Ovary (tissue), 9 donors: ENCODE measurements around the gene RPLP2. TPM values are rescaled to one million over a fixed set of nuclear protein-coding genes. Genes with fewer than 3 reads are reported as not detected.

ENCODE experiments used
- DNase-seq, 5 donors: peaks; one replicate each; pipeline ENCODE4 v3.0.0-alpha.2; 2019 to 2020
- H3K27ac ChIP-seq, 2 donors: fragments of 200-600 bp; one replicate each; pipeline versions ENCODE4 v1.5.1 to v1.8.0; 2019 to 2022
- H3K27me3 ChIP-seq: fragments of 200-600 bp; one replicate; pipeline ENCODE4 v1.8.0; 2022
- H3K36me3 ChIP-seq: fragments of 200-600 bp; sonication (generic); one replicate; pipeline ENCODE4 v1.5.1; 2019
- H3K4me1 ChIP-seq: one replicate; pipeline ENCODE4 v1.8.1; 2013; ENCODE audit warnings: mild to moderate bottlenecking, moderate library complexity; ENCODE audit not compliant: insufficient read depth
- H3K4me3 ChIP-seq: fragments of 200-600 bp; sonication (generic); one replicate; pipeline ENCODE4 v1.5.1; 2017
- H3K9me3 ChIP-seq, 2 donors: fragments of 200-600 bp in 1 of 2; sonication (generic) in 1 of 2; one replicate each; pipeline versions ENCODE4 v1.5.1 to v1.8.1; 2013 to 2019; ENCODE audit warnings: mild to moderate bottlenecking in 1 of 2, moderate library complexity in 1 of 2
- CTCF ChIP-seq, 3 donors: fragments of 450-650 bp in 2 of 3; fragments of 200-600 bp in 1 of 3; IDR thresholded peaks; one replicate each; pipeline versions ENCODE4 v1.5.1 to v1.8.0; 2016 to 2022; ENCODE audit warnings: antibody characterized with exemption in 3 of 3, mild to moderate bottlenecking in 1 of 3
- EP300 ChIP-seq: sonication (generic); formaldehyde crosslinking; IDR thresholded peaks from one replicate; pipeline ENCODE4 v1.6.1; 2017; ENCODE audit warnings: antibody characterized with exemption
- POLR2A ChIP-seq: fragments of 450-650 bp; IDR thresholded peaks from one replicate; pipeline ENCODE4 v1.6.1; 2017; ENCODE audit warnings: antibody characterized with exemption, mild to moderate bottlenecking, moderate library complexity
- WGBS, 3 donors: extraction: QIAGEN DNeasy Blood & Tissue Kit in 1 of 3; methylation state at CpG; one replicate each; pipeline versions ENCODE4 v1.1.5 to v1.1.7; 2013 to 2017; 5-methylcytosine and 5-hydroxymethylcytosine counted together
- intact Hi-C, 4 donors: fragments of 100-400 bp; cut with DNase I; formaldehyde crosslinking; loops; one replicate each; pipeline versions ENCODE4 v1.11.0 to v1.15.1; 2022 to 2023
- polyA plus RNA-seq, 2 donors: library from polyadenylated mRNA; stranded (reverse); fragments of 200-250 nt in 1 of 2; fragments of 350-450 nt in 1 of 2; fragmentation: Illumina TruSeq in 1 of 2; extraction: RNeasy Lipid Tissue Mini Kit (QIAGEN cat#74804) in 1 of 2; gene quantifications; one replicate each; pipeline ENCODE4 v1.2.3, GENCODE V29; 2013 to 2014
- total RNA-seq, 7 donors: library from RNA; depleted of rRNA in 2 of 7; stranded (reverse); fragments of >200 nt in 2 of 7; fragmentation: NEBNext Ultra II Directional in 3 of 7; extraction: Animal tissue kit (Norgen Biotek cat#: 25700) in 3 of 7; gene quantifications; one replicate each; pipeline versions ENCODE4 v1.1.0 to v1.2.4, GENCODE V29; 2016 to 2023
- donor health status: DM: no; HTN: no; CAD: no; lungs with moderate emphysema.
- donor health status: DM: no; HTN: no; CAD: no.
- donor health status: Bipolar disorder and iron deficiency.
- donor health status: DM: yes; HTN: yes; CAD: no.
- donor health status: DM: no; HTN: no; CAD: no.
- donor health status: DM: yes; HTN: yes; CAD: no.

RPLP2 gene
- total and polyA plus RNA-seq, 9 donors: 237 to 4,238 (median 2,804) TPM

- Histone ChIP-seq H3K4me3 (peak overlapping the region; percentile 51), H3K27me3 (no peaks in the 10 kb centered on the region), H3K9me3 (no peaks in the 10 kb centered on the region), H3K36me3 (no peaks in the 10 kb centered on the region), H3K27ac (no peak overlapping the region), H3K4me1 (peaks cover 21% of the 10 kb centered on the region)
- DNase-seq: no peak
- intact Hi-C loops: no loop called here
- TF ChIP-seq CTCF (IDR thresholded peaks at IDR 0.05) (no peak), POLR2A (no peak), EP300 (no peak)
- 59 to 63% (median 59%) methylated on average over 23 of the region's 23 CpGs for WGBS, 3 donors
Measured at GRCh38 chr11:831961-832528, 22.3 kb downstream of the RPLP2 start.

GRCh38 chr11:832529-833113 lies 22.9 kb downstream of the RPLP2 start, which contains the start of gene CD151:
TSS of gene CD151 (plus strand) at chr11:832952. CDS start at chr11:836070, 3,118 bp downstream.
- peak within 1 kb of the TSS; percentile 51 for H3K4me3 ChIP-seq
- TF ChIP-seq EP300 (no peak), CTCF (IDR thresholded peaks at IDR 0.05) (no peak), POLR2A (no peak)
- no peaks in the 10 kb centered on the region for H3K27me3 ChIP-seq
- H3K27ac ChIP-seq: peak within 1 kb of the TSS; percentile 52 to 65
- no peaks in the 10 kb centered on the region for H3K36me3 ChIP-seq
- WGBS, 3 donors: 1 to 3% (median 2%) methylated on average over 44 to 64 of the region's 67 CpGs
- peak in 2 of 5 donors; percentile 64 to 74 for DNase-seq
- intact Hi-C loops: no loop called here
- H3K4me1 ChIP-seq: peaks cover 21% of the 10 kb centered on the region
- H3K9me3 ChIP-seq: no peaks in the 10 kb centered on the region

GRCh38 chr11:833114-833791 lies 23.5 kb downstream of the RPLP2 start:
- H3K27me3 ChIP-seq: no peaks in the 10 kb centered on the region
- H3K9me3 ChIP-seq: no peaks in the 10 kb centered on the region
- peaks cover 21% of the 10 kb centered on the region for H3K4me1 ChIP-seq
- TF ChIP-seq CTCF (IDR thresholded peaks at IDR 0.05) (no peak), POLR2A (no peak), EP300 (no peak)
- WGBS, 3 donors: 1% methylated on average over 27 to 55 of the region's 55 CpGs
- intact Hi-C loops: no loop called here
- H3K36me3 ChIP-seq: no peaks in the 10 kb centered on the region
- H3K27ac ChIP-seq: peak overlapping the region; percentile 52 to 65
- peak overlapping the region; percentile 51 for H3K4me3 ChIP-seq
- peak in 1 of 5 donors; percentile 75 for DNase-seq

GRCh38 chr11:833849-834311 lies 24.1 kb downstream of the RPLP2 start:
- Histone ChIP-seq H3K9me3 (no peaks in the 10 kb centered on the region), H3K4me3 (peak overlapping the region; percentile 51), H3K36me3 (no peaks in the 10 kb centered on the region), H3K27ac (peak overlapping the region in 1 of 2 donors; percentile 52), H3K4me1 (peaks cover 21% of the 10 kb centered on the region), H3K27me3 (no peaks in the 10 kb centered on the region)
- no peak for TF ChIP-seq POLR2A
- no peak for TF ChIP-seq CTCF (IDR thresholded peaks at IDR 0.05)
- TF ChIP-seq EP300: no peak
- 41 to 44% (median 41%) methylated on average over 8 to 9 of the region's 9 CpGs for WGBS, 3 donors
- DNase-seq: no peak
- intact Hi-C loops: no loop called here
